CD4-positive, alpha-beta memory T cell (primary cell): ENCODE measurements around the gene SPACA7. TPM values are rescaled to one million over a fixed set of nuclear protein-coding genes. Genes with fewer than 3 reads are reported as not detected.

Experiments
- CTCF ChIA-PET: fragments of 350-600 bp; sonication (Branson Sonifier 250); formaldehyde crosslinking; loops from one replicate; lab custom pipeline; 2021; ENCODE audit warnings: inconsistent platforms; ENCODE audit not compliant: partially characterized antibody; lab: Charles Lee
- POLR2A ChIA-PET: fragments of 350-600 bp; sonication (Branson Sonifier 250); formaldehyde crosslinking; loops from one replicate; lab custom pipeline; 2021; ENCODE audit not compliant: partially characterized antibody; lab: Charles Lee
- DNase-seq, 5 donors: peaks; one replicate each; pipeline versions ENCODE4 v3.0.0 to v3.0.0-alpha.2; 2020 to 2022; ENCODE audit warnings: mixed read lengths in 1 of 5
- H3K27ac ChIP-seq: one replicate; pipeline ENCODE4 v1.7.0; 2013; ENCODE audit warnings: low read depth, low read length
- H3K27me3 ChIP-seq: 2 replicates; pipeline ENCODE4 v1.7.0; 2013; ENCODE audit warnings: mild to moderate bottlenecking, low read length, moderate library complexity; ENCODE audit not compliant: insufficient read depth
- H3K36me3 ChIP-seq: 2 replicates; pipeline ENCODE4 v1.7.0; 2013; ENCODE audit warnings: mild to moderate bottlenecking, low read length, moderate library complexity; ENCODE audit not compliant: insufficient read depth
- H3K4me1 ChIP-seq: 2 replicates; pipeline ENCODE4 v1.7.0; 2013; ENCODE audit warnings: mild to moderate bottlenecking, low read length, moderate library complexity; ENCODE audit not compliant: insufficient read depth
- H3K4me3 ChIP-seq, 2 donors: one replicate each; pipeline ENCODE4 v1.7.0; 2013; ENCODE audit warnings: low read length in 2 of 2, mild to moderate bottlenecking in 1 of 2
- H3K9me3 ChIP-seq, 2 donors: one replicate each; pipeline ENCODE4 v1.7.0; 2013; ENCODE audit warnings: low read length in 2 of 2, control low read depth in 1 of 2; ENCODE audit not compliant: control insufficient read depth in 1 of 2
- H3K27ac Mint-ChIP-seq, 7 donors: one replicate each; pipeline ENCODE4 v1.8.0; 2020 to 2021; ENCODE audit warnings: mixed read lengths in 7 of 7, mild to moderate bottlenecking in 6 of 7, inconsistent platforms in 3 of 7, moderate library complexity in 3 of 7
- H3K27me3 Mint-ChIP-seq, 2 donors: one replicate each; pipeline ENCODE4 v1.8.0; 2020 to 2021; ENCODE audit warnings: mixed read lengths in 2 of 2
- H3K36me3 Mint-ChIP-seq, 2 donors: one replicate each; pipeline ENCODE4 v1.8.0; 2020 to 2021; ENCODE audit warnings: mixed read lengths in 2 of 2, inconsistent platforms in 1 of 2, mild to moderate bottlenecking in 1 of 2
- H3K4me1 Mint-ChIP-seq, 4 donors: one replicate each; pipeline ENCODE4 v1.8.0; 2020 to 2021; ENCODE audit warnings: mixed read lengths in 4 of 4, mild to moderate bottlenecking in 1 of 4
- H3K4me3 Mint-ChIP-seq, 8 donors: one replicate each; pipeline ENCODE4 v1.8.0; 2020 to 2021; ENCODE audit warnings: mixed read lengths in 8 of 8, mild to moderate bottlenecking in 7 of 8, moderate library complexity in 6 of 8, inconsistent platforms in 3 of 8
- H3K9me3 Mint-ChIP-seq, 8 donors: one replicate each; pipeline ENCODE4 v1.8.0; 2020 to 2021; ENCODE audit warnings: mixed read lengths in 8 of 8, mild to moderate bottlenecking in 5 of 8, inconsistent platforms in 3 of 8, moderate library complexity in 1 of 8
- intact Hi-C: fragments of 100-400 bp; cut with micrococcal nuclease; formaldehyde crosslinking; loops from one replicate; pipeline ENCODE4 v1.15.1; 2023
- polyA plus RNA-seq, 2 donors: library from polyadenylated mRNA; unstranded; fragments of 300-500 nt; fragmentation: Illumina TruSeq; gene quantifications; one replicate each; pipeline ENCODE4 v1.2.3, GENCODE V29; 2021
- total RNA-seq, 2 experiments: library from RNA; stranded (reverse); gene quantifications; one replicate each; pipeline ENCODE4 v1.2.3, GENCODE V29; 2021

The SPACA7 gene
- total and polyA plus RNA-seq, 4 experiments from 2014 or later, result not detected

DNA sequence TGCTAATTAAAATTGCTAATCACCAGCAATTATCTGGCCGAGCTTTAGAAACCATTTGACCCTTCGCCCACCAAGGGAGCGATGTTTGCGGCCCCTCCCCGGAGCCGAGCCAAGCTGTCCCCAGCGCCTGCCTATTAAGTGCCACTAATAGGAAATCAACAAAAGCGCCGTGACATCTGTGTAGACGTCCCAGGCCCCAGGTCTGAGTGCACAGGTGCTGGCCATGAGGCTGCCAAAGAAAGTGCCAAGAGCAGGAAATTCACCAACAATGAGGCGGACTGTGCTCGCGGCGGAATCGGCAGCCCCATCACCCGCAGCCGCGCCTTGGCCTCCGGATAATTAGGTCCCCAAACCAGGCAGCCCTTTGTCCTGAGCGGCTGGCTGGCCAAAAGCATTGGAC lies 44.5 kb upstream of the SPACA7 start:
- Histone ChIP-seq H3K27me3 (no peaks in the 10 kb centered on the region), H3K36me3 (no peaks in the 10 kb centered on the region), H3K27ac (no peak overlapping the region), H3K9me3 (peaks cover 0 to 3% of the 10 kb centered on the region in 2 donors), H3K4me1 (no peaks in the 10 kb centered on the region), H3K4me3 (no peak overlapping the region)
- intact Hi-C loops, result no loop called here
- peaks cover 0 to 22% (median 14%) of the 10 kb centered on the region in 8 donors for H3K9me3 Mint-ChIP-seq
- peaks cover 0 to 3% of the 10 kb centered on the region in 2 donors for H3K36me3 Mint-ChIP-seq
- peaks cover 0 to 4% (median 0%) of the 10 kb centered on the region in 4 donors for H3K4me1 Mint-ChIP-seq
- ChIA-PET POLR2A (no interaction called here), CTCF (no interaction called here)
- no peak overlapping the region for H3K27ac Mint-ChIP-seq
- no peak overlapping the region for H3K4me3 Mint-ChIP-seq
- H3K27me3 Mint-ChIP-seq, result peaks cover 16 to 24% of the 10 kb centered on the region in 2 donors
- no peak for DNase-seq

DNA sequence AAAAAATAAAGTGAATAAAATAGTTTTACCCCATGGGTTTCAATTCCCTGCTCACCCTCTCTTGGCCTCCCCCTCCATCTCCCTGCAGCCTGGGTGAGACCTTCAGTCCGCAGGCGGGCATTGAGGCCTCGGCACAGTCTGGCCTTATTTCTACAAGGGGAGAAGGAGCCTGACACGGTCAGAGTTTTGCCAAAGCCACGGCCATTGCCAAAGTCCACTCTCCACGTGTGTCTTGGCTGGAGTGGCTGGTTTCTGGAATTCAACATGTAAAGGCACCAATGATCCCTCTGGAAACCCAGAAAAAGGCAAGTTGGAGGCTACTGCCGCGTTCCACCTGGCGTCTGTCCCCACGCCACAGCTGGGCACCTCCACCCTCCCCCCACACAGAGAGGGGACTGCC lies 43.4 kb upstream of the SPACA7 start:
- no peak for DNase-seq
- H3K36me3 ChIP-seq, result no peaks in the 10 kb centered on the region
- Mint-ChIP-seq H3K4me3 (no peak overlapping the region), H3K9me3 (peaks cover 3 to 32% (median 24%) of the 10 kb centered on the region in 8 donors), H3K27me3 (peaks cover 15 to 26% of the 10 kb centered on the region in 2 donors), H3K27ac (no peak overlapping the region), H3K4me1 (peaks cover 0 to 4% (median 0%) of the 10 kb centered on the region in 4 donors), H3K36me3 (peaks cover 2 to 7% of the 10 kb centered on the region in 2 donors)
- no peaks in the 10 kb centered on the region for H3K27me3 ChIP-seq
- no peak overlapping the region for H3K4me3 ChIP-seq
- POLR2A ChIA-PET, result no interaction called here
- intact Hi-C loops, result no loop called here
- no peaks in the 10 kb centered on the region for H3K4me1 ChIP-seq
- H3K27ac ChIP-seq, result no peak overlapping the region
- peaks cover 0 to 3% of the 10 kb centered on the region in 2 donors for H3K9me3 ChIP-seq
- CTCF ChIA-PET, result no interaction called here

DNA sequence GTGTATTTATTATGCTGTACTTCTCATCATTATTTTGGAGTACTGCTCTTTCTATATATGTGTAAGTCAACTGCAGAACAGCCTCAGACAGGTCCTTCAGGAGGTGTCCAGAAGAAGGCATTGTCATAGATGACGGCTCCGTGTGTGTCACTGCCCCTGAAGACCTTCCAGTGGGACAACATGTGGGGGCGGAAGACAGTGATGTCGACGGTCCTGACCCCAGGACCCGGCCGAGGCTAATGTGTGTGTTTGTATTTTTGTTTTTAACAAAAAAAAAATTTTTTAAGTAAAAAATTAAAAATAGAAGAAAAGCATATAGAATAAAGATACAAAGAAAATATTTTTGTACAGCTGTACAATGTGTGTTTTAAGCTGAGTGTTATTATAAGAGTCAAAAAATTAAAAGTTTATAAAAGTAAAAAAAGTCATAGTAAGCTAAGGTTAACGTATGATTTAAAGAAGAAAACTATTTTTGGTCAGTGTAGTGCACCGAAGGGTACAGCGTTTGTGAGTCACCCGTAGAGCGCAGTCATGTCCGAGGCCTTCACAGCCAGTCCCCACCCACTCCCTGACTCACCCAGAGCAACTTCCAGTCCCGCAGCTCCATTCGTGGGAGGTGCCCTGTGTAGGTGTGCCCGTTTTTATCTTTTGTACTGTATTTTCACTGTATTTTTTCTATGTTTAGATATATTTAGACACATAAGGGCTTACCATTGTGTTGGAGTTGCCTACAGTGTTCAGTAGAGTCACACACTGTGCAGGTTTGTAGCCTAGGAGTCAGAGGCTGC lies 42.2 kb upstream of the SPACA7 start:
- Mint-ChIP-seq H3K27ac (no peak overlapping the region), H3K9me3 (peaks cover 3 to 38% (median 27%) of the 10 kb centered on the region in 8 donors), H3K27me3 (peaks cover 15 to 19% of the 10 kb centered on the region in 2 donors), H3K4me3 (no peak overlapping the region), H3K36me3 (peaks cover 2 to 7% of the 10 kb centered on the region in 2 donors), H3K4me1 (peaks cover 0 to 4% (median 0%) of the 10 kb centered on the region in 4 donors)
- intact Hi-C loops, result no loop called here
- H3K4me1 ChIP-seq, result no peaks in the 10 kb centered on the region
- no peak overlapping the region for H3K27ac ChIP-seq
- no peak for DNase-seq
- no peaks in the 10 kb centered on the region for H3K36me3 ChIP-seq
- peaks cover 0 to 3% of the 10 kb centered on the region in 2 donors for H3K9me3 ChIP-seq
- ChIA-PET CTCF (no interaction called here), POLR2A (no interaction called here)
- no peaks in the 10 kb centered on the region for H3K27me3 ChIP-seq
- no peak overlapping the region for H3K4me3 ChIP-seq

DNA sequence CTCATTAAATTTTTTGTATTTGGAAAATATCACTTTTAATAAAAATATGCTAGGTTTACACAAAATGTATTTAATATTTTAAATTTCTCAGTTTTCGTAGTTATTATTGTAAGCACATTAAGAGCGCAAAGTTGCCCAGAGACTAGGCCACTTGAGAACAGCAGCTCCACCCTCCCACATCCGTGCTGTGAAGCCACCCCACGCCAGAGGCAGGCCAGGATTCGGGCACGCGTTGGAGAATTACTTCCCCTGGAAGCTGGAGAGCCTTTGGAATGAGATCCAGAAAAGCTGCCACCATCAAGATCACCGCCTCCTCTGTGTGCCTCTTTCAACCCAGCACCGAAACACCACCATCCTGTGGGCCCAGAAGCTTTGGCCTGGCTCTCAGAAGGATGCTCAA lies 41.0 kb upstream of the SPACA7 start:
- H3K9me3 Mint-ChIP-seq, result peaks cover 3 to 45% (median 28%) of the 10 kb centered on the region in 8 donors
- H3K36me3 Mint-ChIP-seq, result peaks cover 2 to 7% of the 10 kb centered on the region in 2 donors
- no peak overlapping the region for H3K27ac ChIP-seq

DNA sequence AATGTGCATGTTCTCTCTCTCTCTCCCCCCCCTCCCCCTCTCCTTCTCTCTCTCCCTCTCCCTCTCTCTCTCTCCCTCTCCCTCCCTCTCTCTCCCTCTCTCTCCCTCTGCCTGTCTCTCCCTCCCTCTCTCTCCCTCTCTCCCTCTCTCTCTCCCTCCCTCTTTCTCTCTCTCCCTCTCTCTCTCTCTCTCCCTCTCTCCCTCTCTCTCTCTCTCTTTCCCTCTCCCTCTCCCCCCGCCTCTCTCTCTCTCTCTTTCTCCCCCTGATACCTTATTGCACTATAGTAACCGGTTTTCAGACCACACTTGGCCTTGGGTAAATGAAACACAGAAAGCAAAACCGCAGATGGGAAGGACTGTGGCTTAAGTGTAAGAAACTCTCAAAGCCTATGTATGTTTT lies 34.7 kb upstream of the SPACA7 start:
- H3K9me3 ChIP-seq, result no peaks in the 10 kb centered on the region
- intact Hi-C loops, result no loop called here
- DNase-seq, result no peak
- H3K36me3 Mint-ChIP-seq, result peaks cover 2 to 4% of the 10 kb centered on the region in 2 donors
- peaks cover 0 to 4% (median under 1%) of the 10 kb centered on the region in 4 donors for H3K4me1 Mint-ChIP-seq
- H3K27ac ChIP-seq, result no peak overlapping the region
- POLR2A ChIA-PET, result no interaction called here
- peaks cover 3 to 25% (median 17%) of the 10 kb centered on the region in 8 donors for H3K9me3 Mint-ChIP-seq
- H3K27ac Mint-ChIP-seq, result no peak overlapping the region
- H3K27me3 Mint-ChIP-seq, result peaks cover 14 to 17% of the 10 kb centered on the region in 2 donors
- H3K36me3 ChIP-seq, result no peaks in the 10 kb centered on the region
- CTCF ChIA-PET, result no interaction called here
- H3K4me3 Mint-ChIP-seq, result no peak overlapping the region
- H3K4me1 ChIP-seq, result no peaks in the 10 kb centered on the region
- H3K27me3 ChIP-seq, result no peaks in the 10 kb centered on the region
- no peak overlapping the region for H3K4me3 ChIP-seq

More for the DNA sequence above, 41.0 kb upstream of the SPACA7 start:
- H3K27me3 ChIP-seq, result no peaks in the 10 kb centered on the region
- CTCF ChIA-PET, result no interaction called here
- DNase-seq, result no peak
- Mint-ChIP-seq H3K4me1 (peaks cover 0 to 4% (median 0%) of the 10 kb centered on the region in 4 donors), H3K27me3 (peaks cover 10 to 17% of the 10 kb centered on the region in 2 donors), H3K4me3 (no peak overlapping the region), H3K27ac (no peak overlapping the region)
- no peaks in the 10 kb centered on the region for H3K36me3 ChIP-seq
- POLR2A ChIA-PET, result no interaction called here
- H3K4me3 ChIP-seq, result no peak overlapping the region
- intact Hi-C loops, result no loop called here
- peaks cover 0 to 3% of the 10 kb centered on the region in 2 donors for H3K9me3 ChIP-seq
- H3K4me1 ChIP-seq, result no peaks in the 10 kb centered on the region

DNA sequence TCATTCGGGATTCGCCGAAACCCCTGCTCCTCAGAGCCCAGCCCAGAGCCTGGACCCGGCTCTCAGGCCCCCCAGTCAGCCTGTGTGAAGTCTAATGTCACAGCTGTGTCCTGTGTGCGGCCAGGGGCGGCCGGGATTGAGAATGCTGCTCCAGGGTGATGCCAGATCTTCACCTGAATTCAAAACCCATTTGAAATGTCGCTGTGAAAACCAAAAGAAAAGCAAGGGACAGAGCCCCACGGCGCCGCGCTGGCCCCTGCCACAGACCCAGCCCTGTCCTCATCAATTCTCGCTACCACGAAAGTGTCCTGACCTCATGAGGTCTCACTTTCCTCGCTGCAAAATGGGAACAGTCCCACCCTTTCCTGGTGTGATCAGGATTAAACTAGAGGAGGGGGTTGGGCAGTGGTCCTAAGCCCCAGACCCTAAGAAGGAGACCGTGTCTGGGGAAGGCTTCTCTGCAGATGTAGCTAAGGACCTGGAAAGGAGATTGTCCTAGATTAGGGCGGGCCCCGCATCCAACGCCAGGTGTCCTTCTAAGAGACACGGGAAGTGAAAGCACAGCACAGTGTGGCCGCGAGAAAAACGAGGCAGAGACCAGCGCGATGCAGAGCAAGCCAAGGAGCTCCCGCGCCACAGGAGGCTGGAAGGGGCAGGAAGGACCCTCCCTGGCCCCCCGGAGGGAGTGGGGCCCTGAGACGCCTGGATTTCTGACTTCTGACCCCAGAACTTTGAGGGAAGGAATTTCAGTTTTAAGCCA lies 34.0 kb upstream of the SPACA7 start:
- DNase-seq, result no peak
- no peaks in the 10 kb centered on the region for H3K36me3 ChIP-seq
- H3K27ac Mint-ChIP-seq, result no peak overlapping the region
- no peaks in the 10 kb centered on the region for H3K4me1 ChIP-seq
- no peak overlapping the region for H3K27ac ChIP-seq
- H3K27me3 ChIP-seq, result no peaks in the 10 kb centered on the region
- peaks cover 0 to 3% of the 10 kb centered on the region in 2 donors for H3K36me3 Mint-ChIP-seq
- H3K27me3 Mint-ChIP-seq, result peaks cover 16 to 18% of the 10 kb centered on the region in 2 donors
- H3K4me3 Mint-ChIP-seq, result no peak overlapping the region
- intact Hi-C loops, result no loop called here
- CTCF ChIA-PET, result no interaction called here
- H3K9me3 ChIP-seq, result no peaks in the 10 kb centered on the region
- POLR2A ChIA-PET, result no interaction called here
- peaks cover 0 to 18% (median 11%) of the 10 kb centered on the region in 8 donors for H3K9me3 Mint-ChIP-seq
- H3K4me3 ChIP-seq, result no peak overlapping the region
- peaks cover 1 to 5% (median 3%) of the 10 kb centered on the region in 4 donors for H3K4me1 Mint-ChIP-seq

DNA sequence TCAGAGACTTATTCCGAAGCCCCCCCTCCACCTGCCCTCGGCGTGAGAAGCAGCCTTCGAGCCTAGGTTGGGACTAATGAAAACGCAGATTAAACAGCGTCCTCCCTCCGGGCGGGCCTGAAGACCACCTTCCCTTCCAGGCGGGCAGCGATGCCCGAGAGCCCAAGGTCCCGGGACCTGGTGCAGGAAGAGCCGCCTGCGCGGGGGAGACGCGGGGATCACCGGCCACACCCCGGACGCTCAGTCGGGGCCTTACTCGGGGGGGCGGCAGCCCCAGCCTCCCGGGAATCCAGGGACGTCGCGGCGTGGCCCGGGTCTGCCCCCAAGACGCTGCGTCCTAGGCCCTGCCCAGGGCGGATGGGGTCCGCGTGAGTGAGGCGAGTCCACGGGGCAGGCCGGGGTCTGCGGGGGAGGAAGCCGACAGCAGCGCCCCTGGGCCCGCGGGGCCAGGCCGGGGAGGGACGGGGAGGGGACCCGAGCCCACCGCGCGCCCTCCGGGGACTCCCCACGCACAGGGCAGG lies 33.3 kb upstream of the SPACA7 start:
- CTCF ChIA-PET, result no interaction called here
- Histone ChIP-seq H3K27ac (no peak overlapping the region), H3K4me1 (no peaks in the 10 kb centered on the region), H3K36me3 (no peaks in the 10 kb centered on the region), H3K9me3 (no peaks in the 10 kb centered on the region), H3K4me3 (no peak overlapping the region), H3K27me3 (no peaks in the 10 kb centered on the region)
- peaks cover 16 to 20% of the 10 kb centered on the region in 2 donors for H3K27me3 Mint-ChIP-seq
- H3K27ac Mint-ChIP-seq, result no peak overlapping the region
- H3K36me3 Mint-ChIP-seq, result no peaks in the 10 kb centered on the region
- DNase-seq, result no peak
- H3K9me3 Mint-ChIP-seq, result peaks cover 0 to 11% (median 5%) of the 10 kb centered on the region in 8 donors
- intact Hi-C loops, result no loop called here
- H3K4me1 Mint-ChIP-seq, result peaks cover 1 to 5% (median 3%) of the 10 kb centered on the region in 4 donors
- no peak overlapping the region for H3K4me3 Mint-ChIP-seq
- POLR2A ChIA-PET, result no interaction called here
